Left lung (tissue), 10 donors: ENCODE results near the gene BAG1. TPM values are rescaled to one million over a fixed set of nuclear protein-coding genes. Genes with fewer than 3 reads are reported as not detected.

Source experiments
- ATAC-seq: fragments of 200-7000 bp; cut with Tn5 transposase; one replicate; pipeline ENCODE4 v1.9.1; 2020; ENCODE audit warnings: moderate library complexity
- DNase-seq, 4 donors: peaks; one replicate each; pipeline ENCODE4 v3.0.0-alpha.2; 2013 to 2020
- H3K27ac ChIP-seq, 2 donors: fragments of 200-600 bp; sonication (generic) in 1 of 2; one replicate each; pipeline versions ENCODE4 v1.5.0 to v1.8.0; 2020 to 2021
- H3K27me3 ChIP-seq, 2 donors: fragments of 200-600 bp; sonication (generic) in 1 of 2; one replicate each; pipeline versions ENCODE4 v1.5.0 to v1.8.0; 2020 to 2021
- H3K36me3 ChIP-seq, 2 donors: fragments of 200-600 bp; sonication (generic) in 1 of 2; one replicate each; pipeline versions ENCODE4 v1.5.0 to v1.8.0; 2020 to 2021
- H3K4me1 ChIP-seq, 2 donors: fragments of 200-600 bp; one replicate each; pipeline ENCODE4 v1.8.0; 2021
- H3K4me3 ChIP-seq, 2 donors: fragments of 200-600 bp; sonication (generic) in 1 of 2; one replicate each; pipeline versions ENCODE4 v1.5.0 to v1.8.0; 2020 to 2021; ENCODE audit warnings: mild to moderate bottlenecking in 1 of 2
- H3K9me3 ChIP-seq, 2 donors: fragments of 200-600 bp; sonication (generic) in 1 of 2; one replicate each; pipeline versions ENCODE4 v1.5.0 to v1.8.0; 2020 to 2021
- CTCF ChIP-seq, 2 donors: fragments of 200-600 bp; sonication (generic) in 1 of 2; IDR thresholded peaks; one replicate each; pipeline versions ENCODE4 v1.5.0 to v1.8.0; 2021; ENCODE audit warnings: antibody characterized with exemption in 2 of 2
- intact Hi-C, 2 donors: fragments of 100-400 bp; cut with DNase I; formaldehyde crosslinking; loops; one replicate each; pipeline versions ENCODE4 v1.11.2 to v1.14.2; 2022
- polyA plus RNA-seq, 6 donors: library from polyadenylated mRNA; unstranded; fragments of 120-200 nt; gene quantifications; one replicate each; pipeline ENCODE4 v1.2.1, GENCODE V29; 2013; ENCODE audit not compliant: insufficient read length in 6 of 6
- total RNA-seq, 2 donors: library from RNA; stranded (reverse); fragmentation: NEBNext Ultra II Directional; extraction: Animal tissue kit (Norgen Biotek cat#: 25700); gene quantifications; one replicate each; pipeline ENCODE4 v1.2.1, GENCODE V29; 2021
- donor health status: DM: no; HTN: yes; CAD: no.
- donor health status: DM: no; HTN: no; CAD: no.

The BAG1 gene
- total and polyA plus RNA-seq, 8 donors, result 52.3 to 111 (median 58.1) TPM

DNA sequence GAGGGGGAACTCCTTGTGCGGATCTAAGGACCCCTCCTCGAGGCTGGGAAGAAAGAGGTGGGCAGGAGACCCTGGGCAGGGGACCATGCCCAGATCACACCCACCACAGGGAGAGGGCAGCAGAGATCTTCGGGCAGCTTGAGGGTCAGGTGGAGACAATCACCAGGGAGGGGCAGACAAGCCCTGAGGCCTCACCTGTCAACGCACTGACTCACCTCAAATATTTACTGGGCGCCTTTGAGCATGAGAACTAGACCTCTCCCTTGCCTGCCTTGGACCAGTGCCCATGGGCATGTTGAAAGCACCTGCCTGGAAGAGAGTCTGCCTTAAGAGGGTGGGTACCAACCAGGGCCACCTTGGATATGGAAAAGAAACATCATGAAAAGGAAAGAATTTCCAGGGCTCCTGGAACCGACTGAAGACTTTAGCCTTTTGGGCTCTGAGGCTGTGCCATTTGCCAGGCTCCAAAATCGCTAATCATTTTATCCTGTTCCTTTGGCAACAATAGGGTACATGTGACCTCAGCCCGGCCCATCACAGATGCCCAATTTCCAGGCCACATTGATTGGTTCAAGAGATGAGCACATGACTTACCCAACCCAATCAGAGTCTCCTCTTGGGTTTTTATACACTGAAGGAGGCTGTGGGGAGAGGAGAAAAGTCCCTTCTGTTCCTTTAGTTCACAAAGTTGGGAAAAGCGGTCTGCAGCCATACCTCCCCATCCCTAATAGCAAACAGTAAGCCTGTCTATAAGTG, 35.0 kb downstream of the BAG1 start:
- peak overlapping the region; percentile 23 to 26 for H3K27ac ChIP-seq
- intact Hi-C loops, result loop anchor here in 1 of 2 donors (10.0 kb wide), 1 partner anchor 145 kb away; no protein-coding TSS in a partner anchor

GRCh38 chr9:33228606-33229005, 35.9 kb downstream of the BAG1 start:
- H3K4me3 ChIP-seq, result no peak overlapping the region
- H3K27ac ChIP-seq, result peak overlapping the region in 1 of 2 donors; percentile 23
- ATAC-seq (no peak), DNase-seq (no peak)
- no peaks in the 10 kb centered on the region for H3K9me3 ChIP-seq
- no peaks in the 10 kb centered on the region for H3K36me3 ChIP-seq
- peaks cover 0 to 26% of the 10 kb centered on the region in 2 donors for H3K4me1 ChIP-seq
- intact Hi-C loops, result loop anchor here in 1 of 2 donors (10.0 kb wide), 1 partner anchor 144 kb away; no protein-coding TSS in a partner anchor
- no peak for TF ChIP-seq CTCF (IDR thresholded peaks at IDR 0.05)
- no peaks in the 10 kb centered on the region for H3K27me3 ChIP-seq

More for the DNA sequence above, 35.0 kb downstream of the BAG1 start:
- H3K4me1 ChIP-seq, result peaks cover 0 to 26% of the 10 kb centered on the region in 2 donors
- no peak overlapping the region for H3K4me3 ChIP-seq
- peak; percentile 87 for ATAC-seq
- peak in 3 of 4 donors; percentile 73 to 89 (median 83) for DNase-seq
- TF ChIP-seq CTCF (IDR thresholded peaks at IDR 0.05), result peak in 1 of 2 donors; percentile 20
- H3K36me3 ChIP-seq, result no peaks in the 10 kb centered on the region
- H3K27me3 ChIP-seq, result no peaks in the 10 kb centered on the region
- H3K9me3 ChIP-seq, result no peaks in the 10 kb centered on the region

DNA sequence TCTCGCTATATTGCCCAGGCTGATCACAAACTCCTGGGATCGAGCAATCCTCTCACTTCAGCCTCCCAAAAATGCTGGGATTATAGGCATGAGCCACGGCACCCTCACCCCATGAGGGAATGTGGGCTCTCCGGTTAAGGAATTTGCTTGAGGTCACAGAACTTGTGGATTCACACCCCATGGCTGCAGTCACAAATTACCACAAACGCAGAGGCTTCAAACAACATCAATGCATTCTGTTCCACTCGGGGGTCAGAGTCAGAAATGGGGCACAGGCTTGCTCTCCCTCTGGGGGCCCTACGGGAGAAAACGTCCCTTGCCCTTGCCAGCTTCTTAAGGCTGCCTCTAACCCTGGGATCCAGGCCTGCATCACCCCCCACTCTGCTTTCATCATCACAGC, 36.8 kb downstream of the BAG1 start:
- no peak for TF ChIP-seq CTCF (IDR thresholded peaks at IDR 0.05)
- DNase-seq, result no peak
- H3K4me1 ChIP-seq, result peaks cover 0 to 26% of the 10 kb centered on the region in 2 donors
- peak overlapping the region in 1 of 2 donors; percentile 89 for H3K27ac ChIP-seq
- H3K27me3 ChIP-seq, result no peaks in the 10 kb centered on the region
- H3K36me3 ChIP-seq, result no peaks in the 10 kb centered on the region
- no peak for ATAC-seq
- H3K9me3 ChIP-seq, result no peaks in the 10 kb centered on the region
- intact Hi-C loops, result loop anchor here in 1 of 2 donors (10.0 kb wide), 1 partner anchor 143 kb away; no protein-coding TSS in a partner anchor
- no peak overlapping the region for H3K4me3 ChIP-seq

DNA sequence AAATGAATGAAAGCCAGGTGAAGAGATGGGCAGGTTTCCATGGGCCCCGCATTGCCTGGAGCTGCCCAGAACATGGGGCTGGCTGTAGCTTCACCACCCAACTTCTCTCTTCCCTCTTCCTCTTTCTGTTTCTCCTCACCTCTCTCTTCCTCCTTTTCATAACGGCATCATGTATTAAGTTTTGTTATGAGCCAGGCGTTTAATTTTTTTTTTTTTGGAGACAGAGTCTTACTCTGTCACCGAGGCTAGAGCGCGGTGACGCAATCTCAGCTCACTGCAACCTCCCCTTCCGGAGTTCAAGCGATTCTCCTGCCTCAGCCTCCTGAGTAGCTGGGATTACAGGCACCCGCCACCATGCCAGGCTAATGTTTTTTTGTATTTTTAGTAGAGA, 37.5 kb downstream of the BAG1 start:
- no peak for TF ChIP-seq CTCF (IDR thresholded peaks at IDR 0.05)
- H3K9me3 ChIP-seq, result no peaks in the 10 kb centered on the region
- intact Hi-C loops, result loop anchor here in 1 of 2 donors (10.0 kb wide), 1 partner anchor 142 kb away; no protein-coding TSS in a partner anchor
- no peak overlapping the region for H3K4me3 ChIP-seq
- H3K27ac ChIP-seq, result peak overlapping the region in 1 of 2 donors; percentile 89
- peaks cover 0 to 26% of the 10 kb centered on the region in 2 donors for H3K4me1 ChIP-seq
- DNase-seq (peak in 2 of 4 donors; percentile 75 to 91), ATAC-seq (peak; percentile 9)
- no peaks in the 10 kb centered on the region for H3K27me3 ChIP-seq
- H3K36me3 ChIP-seq, result no peaks in the 10 kb centered on the region
